ENCODE data around the gene CCDC149.

Gene CCDC149

GRCh38 chr4:24930151-24930550 is 17.3 kb upstream of the CCDC149 start:
- DNase-seq (ENCODE audit: low read depth) = peak; percentile 43
- no peak overlapping the region for H3K4me3 ChIP-seq (ENCODE audit: control insufficient read depth, low read depth, low read length)
- TF ChIP-seq CTCF (conservative IDR thresholded peaks at IDR 0.05; ENCODE audit: control insufficient read depth, insufficient read depth, low read depth, low read length) = no peak

- no peak overlapping the region for H3K4me3 ChIP-seq (ENCODE audit: control insufficient read depth, low read depth, low read length)
- DNase-seq (ENCODE audit: low read depth) = no peak
- TF ChIP-seq CTCF (conservative IDR thresholded peaks at IDR 0.05; ENCODE audit: control insufficient read depth, insufficient read depth, low read depth, low read length) = no peak
These were observed 15.9 kb upstream of the CCDC149 start for GRCh38 chr4:24928708-24929107.

- TF ChIP-seq CTCF (conservative IDR thresholded peaks at IDR 0.05; ENCODE audit: control insufficient read depth, insufficient read depth, low read depth, low read length) = no peak
- DNase-seq (ENCODE audit: low read depth) = no peak
- H3K4me3 ChIP-seq (ENCODE audit: control insufficient read depth, low read depth, low read length) = no peak overlapping the region
These were observed 14.2 kb upstream of the CCDC149 start for GRCh38 chr4:24927049-24927448.

GRCh38 chr4:24924309-24924781 is 11.5 kb upstream of the CCDC149 start:
- no peak overlapping the region for H3K4me3 ChIP-seq (ENCODE audit: control insufficient read depth, low read depth, low read length)
- no peak for TF ChIP-seq CTCF (conservative IDR thresholded peaks at IDR 0.05; ENCODE audit: control insufficient read depth, insufficient read depth, low read depth, low read length)
- DNase-seq (ENCODE audit: low read depth) = peak; percentile 95

- no peak for TF ChIP-seq CTCF (conservative IDR thresholded peaks at IDR 0.05; ENCODE audit: control insufficient read depth, insufficient read depth, low read depth, low read length)
- no peak for DNase-seq (ENCODE audit: low read depth)
These were observed 10.7 kb upstream of the CCDC149 start for GRCh38 chr4:24923550-24923949.

GRCh38 chr4:24923002-24923401 is 10.2 kb upstream of the CCDC149 start:
- TF ChIP-seq CTCF (conservative IDR thresholded peaks at IDR 0.05; ENCODE audit: control insufficient read depth, insufficient read depth, low read depth, low read length) = no peak
- no peak overlapping the region for H3K4me3 ChIP-seq (ENCODE audit: control insufficient read depth, low read depth, low read length)
- DNase-seq (ENCODE audit: low read depth) = no peak

More at GRCh38 chr4:24923550-24923949, 10.7 kb upstream of the CCDC149 start:
- H3K4me3 ChIP-seq (ENCODE audit: control insufficient read depth, low read depth, low read length) = no peak overlapping the region

- TF ChIP-seq CTCF (conservative IDR thresholded peaks at IDR 0.05; ENCODE audit: control insufficient read depth, insufficient read depth, low read depth, low read length) = no peak
- no peak overlapping the region for H3K4me3 ChIP-seq (ENCODE audit: control insufficient read depth, low read depth, low read length)
- no peak for DNase-seq (ENCODE audit: low read depth)
These were observed 9.6 kb upstream of the CCDC149 start for GRCh38 chr4:24922416-24922815.
